LNCaP clone FGC (cell line): ENCODE data around the gene DOCK6.
A peak's percentile ranks its signal among the peaks of the same experiment; 100 is the strongest.

ENCODE experiments used
- DNase-seq: peaks from one replicate; pipeline ENCODE4 v3.0.0-alpha.2; 2011; ENCODE audit warnings: low read depth
- H3K4me3 ChIP-seq: 2 replicates; pipeline ENCODE4 v1.5.1; 2011; ENCODE audit warnings: mild to moderate bottlenecking, low read depth, low read length, control low read depth
- CTCF ChIP-seq: IDR thresholded peaks from 2 replicates; pipeline ENCODE4 v1.5.1; 2012; ENCODE audit warnings: mild to moderate bottlenecking; ENCODE audit not compliant: control insufficient read depth, insufficient read depth; ENCODE audit errors: extremely low read depth

DOCK6 gene

GRCh38 chr19:11242864-11243797 is 19.2 kb downstream of the DOCK6 start:
- H3K4me3 ChIP-seq, result no peak overlapping the region
- DNase-seq, result no peak
- peak; percentile 32; the same call in 1 of the 2 replicates for TF ChIP-seq CTCF

GRCh38 chr19:11242025-11242424 is 20.3 kb downstream of the DOCK6 start:
- no peak for DNase-seq
- H3K4me3 ChIP-seq, result no peak overlapping the region
- TF ChIP-seq CTCF, result no peak

- DNase-seq, result no peak
- H3K4me3 ChIP-seq, result no peak overlapping the region
- TF ChIP-seq CTCF, result no peak
These were observed 22.3 kb downstream of the DOCK6 start for GRCh38 chr19:11240008-11240444.

GRCh38 chr19:11239377-11240000 is 22.8 kb downstream of the DOCK6 start, which contains the start of gene ANGPTL8:
ANGPTL8 (plus strand) TSS chr19:11239619; CDS start chr19:11239638, 19 bp downstream.
- no peak for DNase-seq
- no peak within 1 kb of the TSS for H3K4me3 ChIP-seq
- TF ChIP-seq CTCF, result no peak

- TF ChIP-seq CTCF, result no peak
- DNase-seq, result no peak
- H3K4me3 ChIP-seq, result no peak overlapping the region
These were observed 23.4 kb downstream of the DOCK6 start for GRCh38 chr19:11238781-11239376.

GRCh38 chr19:11238041-11238440 is 24.3 kb downstream of the DOCK6 start:
- TF ChIP-seq CTCF, result no peak
- no peak overlapping the region for H3K4me3 ChIP-seq
- DNase-seq, result no peak
